ENCODE results near the gene CCDC38.

GRCh38 chr12:95962222-95962621, 19.8 kb upstream of the CCDC38 start:
- TF ChIP-seq CTCF (IDR thresholded peaks at IDR 0.05; ENCODE audit: low read length), result no peak
- no peak for TF ChIP-seq EZH2 (IDR thresholded peaks at IDR 0.05; ENCODE audit: borderline replicate concordance, low read length)
